ENCODE results near the gene FKBP1A. TPM values are rescaled to one million over a fixed set of nuclear protein-coding genes. Genes with fewer than 3 reads are reported as not detected.

The FKBP1A gene
- total and polyA plus RNA-seq, 2 donors from 2014 or later = 220 to 260 TPM

GRCh38 chr20:1382670-1383069 lies 10.2 kb downstream of the FKBP1A start:
- intact Hi-C loops (cut with DNase I) = no loop called here
- no peak for DNase-seq
- H3K4me1 ChIP-seq (ENCODE audit: control insufficient read depth in 2 of 3, insufficient read depth in 2 of 3, low read depth in 1 of 3, low read length in 3 of 3) = peaks cover 0 to 19% (median 10%) of the 10 kb centered on the region in 3 donors
- H3K27me3 ChIP-seq (ENCODE audit: control insufficient read depth, insufficient read depth, low read length) = no peaks in the 10 kb centered on the region
- H3K27ac ChIP-seq (ENCODE audit: low read depth in 2 of 2, low read length in 2 of 2) = no peak overlapping the region
- FAIRE-seq = no peak
- no peaks in the 10 kb centered on the region for H3K9me3 ChIP-seq (ENCODE audit: control insufficient read depth in 2 of 3, insufficient read depth in 1 of 3, low read length in 3 of 3)
- no peak overlapping the region for H3K4me3 ChIP-seq (ENCODE audit: low read length in 3 of 3)
- H3K36me3 ChIP-seq (ENCODE audit: control insufficient read depth in 2 of 3, insufficient read depth in 3 of 3, low read length in 3 of 3) = no peaks in the 10 kb centered on the region
- no peak overlapping the region for H3K9ac ChIP-seq (ENCODE audit: low read length in 3 of 3)
- no peak for TF ChIP-seq CTCF (IDR thresholded peaks at IDR 0.05; ENCODE audit: borderline replicate concordance, extremely low read depth, insufficient read depth)

- H3K36me3 ChIP-seq (ENCODE audit: control insufficient read depth in 2 of 3, insufficient read depth in 3 of 3, low read length in 3 of 3) = no peaks in the 10 kb centered on the region
- peaks cover 0 to 24% (median 11%) of the 10 kb centered on the region in 3 donors for H3K4me1 ChIP-seq (ENCODE audit: control insufficient read depth in 2 of 3, insufficient read depth in 2 of 3, low read depth in 1 of 3, low read length in 3 of 3)
- H3K4me3 ChIP-seq (ENCODE audit: low read length in 3 of 3) = no peak overlapping the region
- H3K27ac ChIP-seq (ENCODE audit: low read depth in 2 of 2, low read length in 2 of 2) = no peak overlapping the region
- intact Hi-C loops (cut with DNase I) = no loop called here
- no peak for TF ChIP-seq CTCF (IDR thresholded peaks at IDR 0.05; ENCODE audit: borderline replicate concordance, extremely low read depth, insufficient read depth)
- H3K9ac ChIP-seq (ENCODE audit: low read length in 3 of 3) = no peak overlapping the region
- DNase-seq (no peak), FAIRE-seq (no peak)
- H3K27me3 ChIP-seq (ENCODE audit: control insufficient read depth, insufficient read depth, low read length) = no peaks in the 10 kb centered on the region
- H3K9me3 ChIP-seq (ENCODE audit: control insufficient read depth in 2 of 3, insufficient read depth in 1 of 3, low read length in 3 of 3) = no peaks in the 10 kb centered on the region
Measured at GRCh38 chr20:1381753-1382591, 10.9 kb downstream of the FKBP1A start.

- intact Hi-C loops (cut with DNase I) = no loop called here
- FAIRE-seq = no peak
Measured at GRCh38 chr20:1378735-1379125, 14.1 kb downstream of the FKBP1A start.

More at GRCh38 chr20:1378735-1379125, 14.1 kb downstream of the FKBP1A start:
- DNase-seq = no peak
- no peak for TF ChIP-seq CTCF (IDR thresholded peaks at IDR 0.05; ENCODE audit: borderline replicate concordance, extremely low read depth, insufficient read depth)
- Histone ChIP-seq H3K9me3 (ENCODE audit: control insufficient read depth in 2 of 3, insufficient read depth in 1 of 3, low read length in 3 of 3) (no peaks in the 10 kb centered on the region), H3K27ac (ENCODE audit: low read depth in 2 of 2, low read length in 2 of 2) (no peak overlapping the region), H3K36me3 (ENCODE audit: control insufficient read depth in 2 of 3, insufficient read depth in 3 of 3, low read length in 3 of 3) (peaks cover 0 to 5% (median 0%) of the 10 kb centered on the region in 3 donors), H3K4me1 (ENCODE audit: control insufficient read depth in 2 of 3, insufficient read depth in 2 of 3, low read depth in 1 of 3, low read length in 3 of 3) (peaks cover 0 to 29% (median 6%) of the 10 kb centered on the region in 3 donors), H3K4me3 (ENCODE audit: low read length in 3 of 3) (no peak overlapping the region), H3K27me3 (ENCODE audit: control insufficient read depth, insufficient read depth, low read length) (no peaks in the 10 kb centered on the region), H3K9ac (ENCODE audit: low read length in 3 of 3) (no peak overlapping the region)

All from kidney (tissue), 14 donors.